Mesendoderm (in vitro differentiated cells): Measurements from ENCODE around the gene SV2A.
A peak's percentile ranks its signal among the peaks of the same experiment; 100 is the strongest.
"Not testable (repeated sequence)": the region's sequence is repeated elsewhere in the genome, so short reads cannot be mapped to it uniquely, and the experiment has no call there.

Source experiments
- DNase-seq: peaks from one replicate; pipeline ENCODE4 v3.0.0; 2013
- H2AK5ac ChIP-seq: 2 replicates; pipeline ENCODE4 v1.6.1; 2013; ENCODE audit warnings: low read length, inconsistent platforms
- H2BK120ac ChIP-seq: 2 replicates; pipeline ENCODE4 v1.6.1; 2013; ENCODE audit warnings: low read depth, mild to moderate bottlenecking, low read length, moderate library complexity, mixed read lengths
- H2BK15ac ChIP-seq: replicated peaks from 2 replicates; pipeline ENCODE4 v1.6.1; 2013; ENCODE audit warnings: low read depth, mild to moderate bottlenecking, moderate library complexity
- H2BK5ac ChIP-seq: 2 replicates; pipeline ENCODE4 v1.6.1; 2013; ENCODE audit warnings: low read length, inconsistent platforms
- H3K18ac ChIP-seq: 2 replicates; pipeline ENCODE4 v1.6.1; 2013; ENCODE audit warnings: mild to moderate bottlenecking, low read length, mixed read lengths
- H3K23ac ChIP-seq: one replicate; pipeline ENCODE4 v1.6.1; 2013; ENCODE audit warnings: low read length
- H3K27ac ChIP-seq: 2 replicates; pipeline ENCODE4 v1.5.1; 2013; ENCODE audit warnings: low read depth, mild to moderate bottlenecking, inconsistent platforms, low read length, moderate library complexity
- H3K27me3 ChIP-seq: 2 replicates; pipeline ENCODE4 v1.6.1; 2013; ENCODE audit warnings: low read length, control low read depth, mild to moderate bottlenecking, inconsistent platforms; ENCODE audit not compliant: insufficient read depth, poor library complexity
- H3K36me3 ChIP-seq: 2 replicates; pipeline ENCODE4 v1.6.1; 2013; ENCODE audit warnings: low read length, inconsistent platforms; ENCODE audit not compliant: control insufficient read depth, insufficient read depth
- H3K4ac ChIP-seq: one replicate; pipeline ENCODE4 v1.6.1; 2013; ENCODE audit warnings: low read depth, mild to moderate bottlenecking, low read length, moderate library complexity
- H3K4me1 ChIP-seq: 2 replicates; pipeline ENCODE4 v1.6.1; 2013; ENCODE audit warnings: low read depth, low read length, inconsistent platforms; ENCODE audit not compliant: control insufficient read depth
- H3K4me2 ChIP-seq: 2 replicates; pipeline ENCODE4 v1.6.1; 2013; ENCODE audit warnings: low read length
- H3K4me3 ChIP-seq: 2 replicates; pipeline ENCODE4 v1.5.1; 2013; ENCODE audit warnings: mild to moderate bottlenecking, low read length
- H3K56ac ChIP-seq: one replicate; pipeline ENCODE4 v1.6.1; 2013; ENCODE audit warnings: low read length
- H3K79me1 ChIP-seq: 2 replicates; pipeline ENCODE4 v1.6.1; 2013; ENCODE audit warnings: low read length, inconsistent platforms
- H3K79me2 ChIP-seq: 2 replicates; pipeline ENCODE4 v1.6.1; 2013; ENCODE audit warnings: mild to moderate bottlenecking, low read length; ENCODE audit not compliant: control insufficient read depth, insufficient read depth
- H3K9ac ChIP-seq: 2 replicates; pipeline ENCODE4 v1.6.1; 2013; ENCODE audit warnings: low read length, inconsistent platforms
- H4K5ac ChIP-seq: one replicate; pipeline ENCODE4 v1.6.1; 2013; ENCODE audit warnings: low read length
- H4K8ac ChIP-seq: one replicate; pipeline ENCODE4 v1.6.1; 2013; ENCODE audit warnings: low read depth, mild to moderate bottlenecking, control low read depth, low read length, moderate library complexity
- WGBS: extraction: QIAGEN DNeasy Blood & Tissue Kit; methylation state at CpG from one replicate; pipeline ENCODE4 v1.1.7; 2013; ENCODE audit warnings: low lambda C conversion rate, missing lambda C conversion rate; ENCODE audit not compliant: insufficient coverage; ENCODE audit errors: extremely low coverage; 5-methylcytosine and 5-hydroxymethylcytosine counted together

SV2A gene

GRCh38 chr1:149886396-149887195 lies 31.0 kb downstream of the SV2A start:
- H3K27ac ChIP-seq = peak overlapping the region; percentile 99
- H3K27me3 ChIP-seq = no peaks in the 10 kb centered on the region
- H3K18ac ChIP-seq = peak overlapping the region; percentile 83
- H2BK120ac ChIP-seq = no peak overlapping the region
- H3K4me2 ChIP-seq = no peak overlapping the region
- H3K4ac ChIP-seq = no peak overlapping the region
- peak; percentile 100 for DNase-seq
- no peaks in the 10 kb centered on the region for H3K79me1 ChIP-seq
- H4K8ac ChIP-seq = no peak overlapping the region
- H3K4me1 ChIP-seq = no peaks in the 10 kb centered on the region
- H3K79me2 ChIP-seq = no peaks in the 10 kb centered on the region
- no peaks in the 10 kb centered on the region for H3K36me3 ChIP-seq
- peak overlapping the region; percentile 37 for H3K4me3 ChIP-seq
- H2AK5ac ChIP-seq = no peak overlapping the region
- H3K23ac ChIP-seq = no peak overlapping the region
- H3K9ac ChIP-seq = peak overlapping the region; percentile 89
- no peak overlapping the region for H2BK15ac ChIP-seq
- H4K5ac ChIP-seq = no peak overlapping the region
- no peak overlapping the region for H2BK5ac ChIP-seq
- peak overlapping the region; percentile 96 for H3K56ac ChIP-seq
- WGBS = no CpG with 5 or more reads among the region's 62 CpGs

- Histone ChIP-seq H3K9ac (peak overlapping the region; percentile 66), H3K4me2 (peak overlapping the region; percentile 96), H3K27ac (peak overlapping the region; percentile 82), H3K4me3 (peak overlapping the region; percentile 27), H3K18ac (peak overlapping the region; percentile 83), H3K56ac (peak overlapping the region; percentile 94)
- not testable (repeated sequence) for H2AK5ac ChIP-seq, H3K4me1 ChIP-seq, H3K36me3 ChIP-seq, H3K27me3 ChIP-seq, H4K8ac ChIP-seq, H3K79me2 ChIP-seq, H3K23ac ChIP-seq, H4K5ac ChIP-seq, H2BK5ac ChIP-seq, H2BK15ac ChIP-seq, H3K79me1 ChIP-seq, H3K4ac ChIP-seq, DNase-seq, H2BK120ac ChIP-seq
- WGBS = no CpG with 5 or more reads among the region's 19 CpGs
Observed at GRCh38 chr1:149886121-149886395, 31.6 kb downstream of the SV2A start.

- Histone ChIP-seq H3K9ac (peak overlapping the region; percentile 66), H4K8ac (no peak overlapping the region), H3K4me1 (no peaks in the 10 kb centered on the region), H3K36me3 (no peaks in the 10 kb centered on the region), H3K79me2 (no peaks in the 10 kb centered on the region), H3K4ac (no peak overlapping the region), H3K18ac (peak overlapping the region; percentile 16), H3K27ac (peak overlapping the region; percentile 82), H2AK5ac (no peak overlapping the region), H3K4me3 (peak overlapping the region; percentile 27), H4K5ac (no peak overlapping the region), H2BK15ac (no peak overlapping the region), H3K23ac (no peak overlapping the region), H2BK5ac (peak overlapping the region; percentile 69), H3K56ac (peak overlapping the region; percentile 94), H3K4me2 (peak overlapping the region; percentile 96), H3K79me1 (no peaks in the 10 kb centered on the region), H3K27me3 (no peaks in the 10 kb centered on the region), H2BK120ac (no peak overlapping the region)
- no CpG with 5 or more reads among the region's 36 CpGs for WGBS
- DNase-seq = peak; percentile 92
Observed at GRCh38 chr1:149885339-149886120, 32.1 kb downstream of the SV2A start.

- Histone ChIP-seq H2AK5ac (no peak overlapping the region), H3K18ac (peak overlapping the region; percentile 43), H3K23ac (no peak overlapping the region), H3K27ac (peak overlapping the region; percentile 82), H3K9ac (peak overlapping the region; percentile 66), H3K4ac (peak overlapping the region; percentile 24), H3K4me3 (peak overlapping the region; percentile 27), H4K5ac (no peak overlapping the region), H2BK15ac (no peak overlapping the region), H2BK120ac (no peak overlapping the region), H2BK5ac (peak overlapping the region; percentile 69), H3K56ac (peak overlapping the region; percentile 94), H3K79me1 (no peaks in the 10 kb centered on the region), H3K79me2 (no peaks in the 10 kb centered on the region), H3K4me1 (no peaks in the 10 kb centered on the region), H3K36me3 (no peaks in the 10 kb centered on the region), H3K4me2 (peak overlapping the region; percentile 96), H4K8ac (peak overlapping the region; percentile 39), H3K27me3 (no peaks in the 10 kb centered on the region)
- DNase-seq = peak; percentile 74
- no CpG with 5 or more reads among the region's 9 CpGs for WGBS
Observed at GRCh38 chr1:149884433-149885338, 33.0 kb downstream of the SV2A start.

GRCh38 chr1:149883598-149884247 lies 33.9 kb downstream of the SV2A start:
- no peaks in the 10 kb centered on the region for H3K4me1 ChIP-seq
- H2BK5ac ChIP-seq = no peak overlapping the region
- no peak overlapping the region for H3K56ac ChIP-seq
- H3K79me1 ChIP-seq = no peaks in the 10 kb centered on the region
- no CpG with 5 or more reads among the region's 3 CpGs for WGBS
- H3K4me2 ChIP-seq = no peak overlapping the region
- H3K18ac ChIP-seq = no peak overlapping the region
- H3K23ac ChIP-seq = no peak overlapping the region
- H2BK120ac ChIP-seq = no peak overlapping the region
- no peak overlapping the region for H2AK5ac ChIP-seq
- no peak for DNase-seq
- H3K4ac ChIP-seq = no peak overlapping the region
- no peak overlapping the region for H3K9ac ChIP-seq
- no peaks in the 10 kb centered on the region for H3K36me3 ChIP-seq
- H3K27me3 ChIP-seq = no peaks in the 10 kb centered on the region
- H3K27ac ChIP-seq = no peak overlapping the region
- no peak overlapping the region for H4K5ac ChIP-seq
- no peak overlapping the region for H3K4me3 ChIP-seq
- H3K79me2 ChIP-seq = no peaks in the 10 kb centered on the region
- peak overlapping the region; percentile 41 for H2BK15ac ChIP-seq
- no peak overlapping the region for H4K8ac ChIP-seq
